Mesenchymal stem cell (in vitro differentiated cells and primary cell): ENCODE measurements around the gene ACOT11.

Experiments
- DNase-seq: peaks from one replicate; pipeline ENCODE4 v3.0.0-alpha.2; 2013
- H2AFZ ChIP-seq: one replicate; pipeline ENCODE4 v1.6.1; 2013; ENCODE audit warnings: low read depth, mild to moderate bottlenecking, control low read depth, inconsistent platforms, low read length, moderate library complexity
- H2AK5ac ChIP-seq: 2 replicates; pipeline ENCODE4 v1.6.1; 2013; ENCODE audit warnings: low read length, moderate library complexity, mild to moderate bottlenecking, inconsistent platforms; ENCODE audit not compliant: severe bottlenecking
- H2BK120ac ChIP-seq: one replicate; pipeline ENCODE4 v1.6.1; 2013; ENCODE audit warnings: low read depth, mild to moderate bottlenecking, inconsistent platforms, low read length, moderate library complexity
- H2BK12ac ChIP-seq, 2 experiments: one replicate each; pipeline ENCODE4 v1.6.1; 2013; ENCODE audit warnings: inconsistent platforms in 2 of 2, low read length in 2 of 2, mild to moderate bottlenecking in 2 of 2, moderate library complexity in 2 of 2, control low read depth in 1 of 2
- H2BK15ac ChIP-seq: one replicate; pipeline ENCODE4 v1.6.1; 2013; ENCODE audit warnings: mild to moderate bottlenecking, low read depth, inconsistent platforms; ENCODE audit not compliant: poor library complexity, severe bottlenecking
- H2BK5ac ChIP-seq: 2 replicates; pipeline ENCODE4 v1.6.1; 2013; ENCODE audit warnings: low read depth, mild to moderate bottlenecking, low read length, control low read depth, inconsistent platforms; ENCODE audit not compliant: poor library complexity, severe bottlenecking
- H3K14ac ChIP-seq, 2 experiments: one replicate each; pipeline ENCODE4 v1.6.1; 2013; ENCODE audit warnings: inconsistent platforms in 2 of 2, low read length in 2 of 2, control low read depth in 1 of 2, mild to moderate bottlenecking in 1 of 2, moderate library complexity in 1 of 2
- H3K18ac ChIP-seq, 2 experiments: one replicate each; pipeline ENCODE4 v1.6.1; 2013; ENCODE audit warnings: inconsistent platforms in 2 of 2, low read length in 2 of 2, control low read depth in 1 of 2, low read depth in 1 of 2, mild to moderate bottlenecking in 1 of 2
- H3K23ac ChIP-seq, 2 experiments: one replicate each; pipeline ENCODE4 v1.6.1; 2013; ENCODE audit warnings: inconsistent platforms in 2 of 2, low read length in 2 of 2, mild to moderate bottlenecking in 2 of 2, moderate library complexity in 2 of 2, control low read depth in 1 of 2
- H3K27ac ChIP-seq: 2 replicates; pipeline ENCODE4 v1.5.1; 2013; ENCODE audit warnings: mild to moderate bottlenecking, moderate library complexity, low read length, control low read depth, inconsistent platforms; ENCODE audit not compliant: poor library complexity, severe bottlenecking
- H3K27me3 ChIP-seq, 2 experiments: 2 replicates each; pipeline versions ENCODE4 v1.6.1 to v1.7.0; 2013; ENCODE audit warnings: low read length in 2 of 2, mild to moderate bottlenecking in 2 of 2, moderate library complexity in 2 of 2, control low read depth in 1 of 2, inconsistent platforms in 1 of 2; ENCODE audit not compliant: control insufficient read depth in 1 of 2, insufficient read depth in 1 of 2
- H3K36me3 ChIP-seq, 2 experiments: 2 replicates each; pipeline versions ENCODE4 v1.6.1 to v1.7.0; 2013; ENCODE audit warnings: low read length in 2 of 2, control low read depth in 1 of 2, inconsistent platforms in 1 of 2, low read depth in 1 of 2, mild to moderate bottlenecking in 1 of 2; ENCODE audit not compliant: insufficient read depth in 2 of 2, control insufficient read depth in 1 of 2
- H3K4ac ChIP-seq, 2 experiments: one replicate each; pipeline ENCODE4 v1.6.1; 2013; ENCODE audit warnings: inconsistent platforms in 2 of 2, low read length in 2 of 2, mild to moderate bottlenecking in 2 of 2, moderate library complexity in 2 of 2, control low read depth in 1 of 2, low read depth in 1 of 2
- H3K4me1 ChIP-seq: 2 replicates; pipeline ENCODE4 v1.6.1; 2013; ENCODE audit warnings: low read depth, low read length, control low read depth; ENCODE audit not compliant: control insufficient read depth, insufficient read depth
- H3K4me2 ChIP-seq: 2 replicates; pipeline ENCODE4 v1.6.1; 2013; ENCODE audit warnings: low read length, mild to moderate bottlenecking, inconsistent platforms; ENCODE audit not compliant: poor library complexity, severe bottlenecking
- H3K4me3 ChIP-seq, 2 experiments: 2 replicates each; pipeline versions ENCODE4 v1.5.1 to v1.7.0; 2013; ENCODE audit warnings: low read length in 2 of 2, mild to moderate bottlenecking in 2 of 2, control low read depth in 1 of 2, low read depth in 1 of 2; ENCODE audit not compliant: insufficient read depth in 1 of 2
- H3K79me1 ChIP-seq: replicated peaks from 2 replicates; pipeline ENCODE4 v1.6.1; 2013; ENCODE audit warnings: mild to moderate bottlenecking, control low read depth, low read length, inconsistent platforms; ENCODE audit not compliant: poor library complexity, severe bottlenecking
- H3K9ac ChIP-seq: 2 replicates; pipeline ENCODE4 v1.7.0; 2013; ENCODE audit warnings: mild to moderate bottlenecking, low read length, moderate library complexity
- H3K9me3 ChIP-seq: 2 replicates; pipeline ENCODE4 v1.7.0; 2013; ENCODE audit warnings: mild to moderate bottlenecking, low read length; ENCODE audit not compliant: control insufficient read depth
- H4K8ac ChIP-seq: one replicate; pipeline ENCODE4 v1.6.1; 2013; ENCODE audit warnings: inconsistent platforms, mild to moderate bottlenecking, low read length, moderate library complexity
- H4K91ac ChIP-seq: one replicate; pipeline ENCODE4 v1.6.1; 2013; ENCODE audit warnings: mild to moderate bottlenecking, low read length, inconsistent platforms
- WGBS: methylation state at CpG from one replicate; pipeline ENCODE4 v1.1.7; 2013; ENCODE audit warnings: mixed read lengths; 5-methylcytosine and 5-hydroxymethylcytosine counted together

Gene ACOT11

DNA sequence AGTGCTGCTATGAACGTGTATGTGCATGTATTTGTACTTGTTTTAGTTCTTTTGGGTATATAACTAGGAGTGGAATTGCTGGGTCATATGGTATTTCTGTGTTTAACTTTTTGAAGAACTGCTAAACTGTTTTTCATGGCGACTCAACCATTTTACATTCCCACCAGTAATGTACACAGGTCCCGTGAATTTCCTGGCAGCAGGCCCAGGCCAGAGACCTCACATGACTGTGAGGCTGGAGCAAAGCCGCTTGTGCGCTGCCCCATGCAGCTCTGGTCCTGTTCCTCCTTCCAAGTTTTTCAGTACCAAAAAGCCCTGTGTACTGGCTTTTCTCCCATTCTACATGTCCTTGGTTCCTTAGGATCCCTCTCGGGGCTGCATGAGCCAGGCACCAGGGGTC lies 29.6 kb downstream of the ACOT11 start:
- Histone ChIP-seq H3K4me2 (no peak overlapping the region), H4K8ac (no peak overlapping the region), H4K91ac (peak overlapping the region; percentile 57), H3K9ac (no peak overlapping the region), H3K4me3 (no peak overlapping the region), H3K4me1 (peaks cover 10% of the 10 kb centered on the region), H2AK5ac (no peak overlapping the region), H2BK5ac (no peak overlapping the region), H3K27ac (no peak overlapping the region), H2AFZ (no peak overlapping the region), H3K36me3 (no peaks in the 10 kb centered on the region), H3K4ac (no peak overlapping the region), H3K79me1 (no peaks in the 10 kb centered on the region), H2BK15ac (no peak overlapping the region), H3K14ac (no peak overlapping the region), H2BK12ac (no peak overlapping the region), H3K27me3 (peaks cover 0 to 3% of the 10 kb centered on the region in 2 experiments), H2BK120ac (no peak overlapping the region), H3K23ac (no peak overlapping the region), H3K9me3 (no peaks in the 10 kb centered on the region), H3K18ac (peak overlapping the region in 1 of 2 experiments; percentile 11)
- DNase-seq, result peak; percentile 72
- 63% methylated on average over 6 of the region's 6 CpGs for WGBS

DNA sequence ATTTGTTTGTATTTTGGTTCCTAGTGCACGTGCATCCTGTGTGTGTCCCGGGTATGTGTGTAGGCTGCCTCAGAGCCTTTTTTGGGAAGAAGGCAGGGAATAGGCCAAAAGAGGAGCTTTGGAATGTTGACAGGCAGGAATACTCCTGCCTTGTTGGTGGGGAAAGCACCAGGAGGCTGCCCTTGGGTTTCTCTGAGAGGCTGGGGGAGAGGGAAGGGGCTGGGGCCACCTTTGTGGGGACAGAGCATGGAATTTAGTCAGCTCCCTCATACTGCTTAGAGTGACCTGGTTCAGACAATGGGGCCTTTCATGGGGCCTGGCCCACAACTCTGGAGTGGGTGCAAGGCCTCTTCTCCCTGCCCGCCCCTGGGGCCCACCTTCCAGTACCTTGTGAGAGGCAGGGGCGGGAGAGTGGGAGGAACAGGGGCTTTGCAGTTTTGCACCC lies 31.3 kb downstream of the ACOT11 start:
- DNase-seq, result no peak
- no peak overlapping the region for H3K27ac ChIP-seq
- H3K9me3 ChIP-seq, result no peaks in the 10 kb centered on the region
- H2BK15ac ChIP-seq, result no peak overlapping the region
- H3K9ac ChIP-seq, result no peak overlapping the region
- no peak overlapping the region for H4K91ac ChIP-seq
- H3K27me3 ChIP-seq, result peaks cover 0 to 1% of the 10 kb centered on the region in 2 experiments
- H2AFZ ChIP-seq, result no peak overlapping the region
- H3K79me1 ChIP-seq, result no peaks in the 10 kb centered on the region
- H2BK12ac ChIP-seq, result no peak overlapping the region
- H3K23ac ChIP-seq, result no peak overlapping the region
- no peak overlapping the region for H3K4ac ChIP-seq
- no peak overlapping the region for H4K8ac ChIP-seq
- no peak overlapping the region for H3K18ac ChIP-seq
- no peak overlapping the region for H3K4me2 ChIP-seq
- H2BK120ac ChIP-seq, result no peak overlapping the region
- no peak overlapping the region for H3K14ac ChIP-seq
- no peaks in the 10 kb centered on the region for H3K36me3 ChIP-seq
- H3K4me1 ChIP-seq, result peaks cover 13% of the 10 kb centered on the region
- WGBS, result 71% methylated on average over 4 of the region's 4 CpGs
- no peak overlapping the region for H2BK5ac ChIP-seq
- no peak overlapping the region for H2AK5ac ChIP-seq
- H3K4me3 ChIP-seq, result no peak overlapping the region

DNA sequence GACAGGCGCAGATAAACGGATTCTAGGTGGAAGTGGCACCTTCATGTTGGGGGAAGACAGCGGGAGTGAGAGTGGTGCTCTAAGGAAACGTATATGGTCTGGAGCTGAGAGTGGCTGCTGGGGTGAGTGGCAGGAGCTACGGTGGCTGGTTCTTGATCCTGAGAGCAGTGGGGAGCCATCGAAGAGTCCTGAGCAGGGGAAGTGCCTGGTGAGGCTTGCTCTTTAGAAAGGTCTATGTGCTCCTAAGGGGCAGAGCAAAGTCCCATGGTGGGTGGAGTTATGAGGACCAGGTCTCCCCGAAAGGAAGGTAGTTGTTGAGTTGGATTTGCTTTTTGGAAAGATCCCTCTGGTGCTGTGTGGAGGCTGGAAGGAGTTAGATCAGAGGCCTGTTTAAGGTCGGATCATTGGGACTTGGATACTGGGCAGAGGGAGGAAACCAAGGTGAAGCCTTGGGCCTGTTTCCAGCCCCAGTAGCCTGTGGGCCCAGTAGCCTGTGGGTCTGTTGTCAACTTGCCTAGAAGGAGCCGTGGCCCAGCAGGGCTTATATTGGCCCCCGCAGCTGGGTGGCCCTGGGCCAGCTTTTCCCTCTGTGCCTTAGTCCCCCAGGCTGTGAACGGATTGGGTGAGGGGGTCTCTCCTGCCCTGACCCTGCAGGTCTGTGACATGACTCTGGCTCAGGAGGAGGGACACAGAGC lies 33.0 kb downstream of the ACOT11 start:
- H3K4me3 ChIP-seq, result no peak overlapping the region
- peak overlapping the region; percentile 20 for H4K91ac ChIP-seq
- H3K79me1 ChIP-seq, result no peaks in the 10 kb centered on the region
- no peak overlapping the region for H2AFZ ChIP-seq
- peaks cover 0 to 5% of the 10 kb centered on the region in 2 experiments for H3K27me3 ChIP-seq
- no peak overlapping the region for H2BK120ac ChIP-seq
- H3K23ac ChIP-seq, result no peak overlapping the region
- peak overlapping the region; percentile 8 for H4K8ac ChIP-seq
- peaks cover 15% of the 10 kb centered on the region for H3K4me1 ChIP-seq
- 89% methylated on average over 11 of the region's 11 CpGs for WGBS
- no peak for DNase-seq
- no peaks in the 10 kb centered on the region for H3K9me3 ChIP-seq
- H3K4me2 ChIP-seq, result no peak overlapping the region
- H3K27ac ChIP-seq, result no peak overlapping the region
- no peak overlapping the region for H3K4ac ChIP-seq
- peak overlapping the region in 1 of 2 experiments; percentile 21 for H3K18ac ChIP-seq
- no peak overlapping the region for H3K14ac ChIP-seq
- H2BK12ac ChIP-seq, result no peak overlapping the region
- no peak overlapping the region for H2BK5ac ChIP-seq
- no peaks in the 10 kb centered on the region for H3K36me3 ChIP-seq
- peak overlapping the region; percentile 76 for H3K9ac ChIP-seq
- no peak overlapping the region for H2BK15ac ChIP-seq
- H2AK5ac ChIP-seq, result no peak overlapping the region

DNA sequence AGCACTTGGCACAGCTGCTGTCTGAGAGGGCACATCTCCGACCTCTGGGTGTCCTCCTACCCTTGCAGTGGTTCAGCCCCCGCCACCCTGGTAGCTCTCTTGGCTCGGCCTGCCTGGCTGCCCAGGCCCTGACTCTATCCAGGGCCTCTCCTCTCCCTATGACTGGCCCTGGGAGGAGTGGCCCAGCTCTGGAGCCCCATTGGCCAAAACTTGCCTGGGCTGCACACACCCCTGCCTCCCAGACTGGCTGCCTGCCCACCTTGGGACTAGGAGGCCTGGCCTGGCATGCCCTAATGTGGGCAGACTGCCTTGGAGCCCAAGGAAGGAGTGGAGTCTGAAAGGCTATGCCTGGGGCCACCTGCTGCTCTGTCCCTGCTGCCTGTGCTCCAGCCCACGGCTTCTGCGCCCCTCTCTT lies 33.6 kb downstream of the ACOT11 start:
- peak overlapping the region; percentile 76 for H3K9ac ChIP-seq
- no peaks in the 10 kb centered on the region for H3K36me3 ChIP-seq
- no peak overlapping the region for H3K4me3 ChIP-seq
- H3K18ac ChIP-seq, result peak overlapping the region in 1 of 2 experiments; percentile 21
- no peak overlapping the region for H3K4me2 ChIP-seq
- WGBS, result 87% methylated on average over 5 of the region's 5 CpGs
- H3K27ac ChIP-seq, result no peak overlapping the region
- peak overlapping the region; percentile 8 for H4K8ac ChIP-seq
- H2BK120ac ChIP-seq, result no peak overlapping the region
- H2BK12ac ChIP-seq, result no peak overlapping the region
- no peak overlapping the region for H3K4ac ChIP-seq
- H3K79me1 ChIP-seq, result no peaks in the 10 kb centered on the region
- no peaks in the 10 kb centered on the region for H3K9me3 ChIP-seq
- H4K91ac ChIP-seq, result no peak overlapping the region
- H2AFZ ChIP-seq, result no peak overlapping the region
- no peak overlapping the region for H3K14ac ChIP-seq
- no peak overlapping the region for H3K23ac ChIP-seq
- H3K27me3 ChIP-seq, result peaks cover 0 to 5% of the 10 kb centered on the region in 2 experiments
- no peak overlapping the region for H2BK15ac ChIP-seq
- H3K4me1 ChIP-seq, result peaks cover 15% of the 10 kb centered on the region
- H2BK5ac ChIP-seq, result no peak overlapping the region
- no peak overlapping the region for H2AK5ac ChIP-seq
- DNase-seq, result peak; percentile 27
